DMS153 treated with DMSO at 0.1 percent for 48 hours (cell line): ENCODE results near the gene TBC1D16.
"Not testable (repeated sequence)": the region's sequence is repeated elsewhere in the genome, so short reads cannot be mapped to it uniquely, and the experiment has no call there.

ENCODE experiments used
- DNase-seq: peaks from one replicate; lab custom pipeline; 2025; ENCODE audit not compliant: unreplicated experiment; lab: John Stamatoyannopoulos, UW

TBC1D16 gene

DNA sequence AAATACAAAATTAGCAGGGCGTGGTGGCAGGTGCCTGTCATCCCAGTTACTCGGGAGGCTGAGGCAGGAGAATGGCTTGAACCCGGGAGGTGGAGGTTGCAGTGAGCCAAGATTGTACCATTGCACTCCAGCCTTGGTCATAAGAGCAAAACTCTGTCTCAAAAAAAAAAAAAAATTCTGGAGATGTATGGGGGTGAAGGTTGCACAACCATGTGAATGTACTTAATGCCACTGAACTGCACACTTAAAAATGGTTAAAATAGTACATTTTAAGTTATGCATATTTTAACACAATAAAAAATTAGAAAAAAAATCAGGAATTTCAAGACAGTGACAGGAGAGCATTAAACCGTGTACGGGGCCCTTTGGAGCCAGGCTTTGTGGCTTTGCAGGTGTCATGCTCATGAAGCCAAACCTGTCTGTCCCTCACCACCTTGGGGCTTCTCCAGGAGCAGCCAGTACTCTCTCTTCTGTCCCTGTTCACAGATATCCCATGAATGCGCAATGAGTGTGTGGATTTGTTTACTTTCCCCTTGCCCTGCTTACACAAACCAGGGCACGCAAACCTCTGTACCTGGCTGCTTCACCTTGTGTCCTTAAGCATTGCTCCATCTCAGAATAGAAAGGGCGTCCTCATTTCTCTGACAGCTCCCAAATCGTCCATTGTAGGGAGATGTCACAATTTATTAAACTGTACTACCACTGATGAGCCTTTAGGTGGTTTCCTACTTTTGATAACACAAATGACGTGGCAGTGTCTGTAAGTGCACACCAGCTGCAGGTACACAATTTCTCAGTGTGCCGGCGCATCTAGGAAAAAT lies 138.2 kb downstream of the TBC1D16 start:
- DNase-seq, result no peak

- not testable (repeated sequence) for DNase-seq
Observed at GRCh38 chr17:79893457-79893856, 142.2 kb downstream of the TBC1D16 start.

DNA sequence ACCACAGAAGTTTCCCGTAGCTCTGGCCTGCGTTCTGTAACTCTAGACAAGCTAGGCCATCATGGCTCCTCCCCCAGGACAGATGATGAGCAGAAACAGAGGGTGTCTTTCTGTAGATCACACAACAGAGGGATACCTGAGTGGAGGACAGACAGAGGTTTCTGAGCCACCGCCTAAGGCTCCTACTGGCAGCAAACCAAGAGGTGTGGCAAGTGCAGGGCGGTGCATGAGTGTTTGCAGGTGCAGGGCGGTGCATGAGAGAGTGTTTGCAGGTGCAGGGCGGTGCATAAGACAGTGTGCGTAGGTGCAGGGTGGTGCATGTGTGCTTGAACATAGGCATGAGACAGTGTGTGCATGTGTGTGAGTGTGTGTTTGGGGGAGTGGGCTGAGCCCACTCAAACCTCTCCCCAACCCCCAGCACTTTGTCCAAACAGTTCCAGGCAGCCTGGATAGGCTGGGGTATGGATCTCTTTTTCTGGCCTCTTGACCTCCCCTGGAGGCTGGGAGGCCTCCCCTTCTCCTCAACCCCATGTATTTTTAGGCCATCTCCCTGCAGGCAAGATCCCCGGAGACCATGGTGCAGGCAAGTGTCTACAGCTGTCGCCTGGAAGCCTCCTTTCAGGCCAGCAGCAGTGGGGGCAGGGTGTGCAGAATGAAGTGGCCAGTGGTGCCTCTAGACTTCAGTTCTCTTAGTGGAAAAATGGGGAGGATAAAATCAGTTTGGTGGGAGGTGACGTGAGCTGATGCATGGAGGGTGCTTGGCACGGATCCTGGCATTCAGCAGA lies 143.0 kb downstream of the TBC1D16 start:
- DNase-seq, result peak; percentile 60

- no peak for DNase-seq
Observed at GRCh38 chr17:79891113-79891730, 144.4 kb downstream of the TBC1D16 start.

- no peak for DNase-seq
Observed at GRCh38 chr17:79890706-79891105, 145.0 kb downstream of the TBC1D16 start.

- DNase-seq, result no peak
Observed at GRCh38 chr17:79888811-79889634, 146.6 kb downstream of the TBC1D16 start.

DNA sequence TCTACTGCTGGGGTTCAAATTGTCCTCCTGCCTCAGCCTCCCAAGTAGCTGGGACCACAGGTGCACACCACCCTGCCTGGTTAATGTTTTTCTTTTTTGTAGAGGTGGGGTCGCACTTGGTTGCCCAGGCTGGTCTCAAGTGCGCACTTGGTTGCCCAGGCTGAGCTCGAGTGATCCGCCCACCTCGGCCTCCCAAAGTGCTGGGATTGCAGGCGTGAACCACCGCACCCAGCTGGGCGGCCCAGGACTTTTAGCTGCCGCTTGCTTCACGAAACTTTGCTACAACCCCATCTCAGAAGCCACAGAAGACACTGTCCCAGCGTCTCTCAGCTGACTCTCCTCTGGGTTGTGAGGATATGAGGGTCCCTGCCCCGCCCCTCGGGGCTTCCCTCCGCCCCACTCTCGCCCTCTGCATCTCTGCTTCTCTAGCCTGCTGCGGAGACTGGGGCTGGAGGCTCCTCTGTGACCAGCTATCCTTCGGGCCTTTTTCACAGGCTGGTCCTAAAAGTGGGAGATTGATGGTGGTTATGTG lies 147.6 kb downstream of the TBC1D16 start:
- no peak for DNase-seq

- no peak for DNase-seq
Observed at GRCh38 chr17:79887451-79887991, 148.2 kb downstream of the TBC1D16 start.

DNA sequence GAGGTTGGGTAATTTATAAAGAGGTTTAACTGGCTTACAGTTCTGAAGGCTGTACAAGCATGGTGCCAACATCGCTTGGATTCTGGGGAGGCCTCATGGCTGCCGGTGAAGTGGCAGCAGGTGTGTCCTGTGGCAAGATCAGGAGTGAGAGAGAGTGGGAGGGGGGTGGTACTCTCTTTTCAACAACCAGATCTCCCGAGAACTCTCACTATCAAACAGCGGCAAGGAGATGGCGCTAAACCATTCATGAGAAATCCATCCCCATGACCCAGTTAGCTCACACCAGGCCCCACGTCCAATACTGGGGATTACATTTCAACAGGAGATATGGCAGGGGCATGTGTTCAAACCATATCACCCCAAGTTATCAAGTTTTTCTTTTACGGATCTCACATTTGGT lies 152.5 kb downstream of the TBC1D16 start:
- no peak for DNase-seq
